ENCODE results near the gene A1CF.
"Not testable (repeated sequence)": the region's sequence is repeated elsewhere in the genome, so short reads cannot be mapped to it uniquely, and the experiment has no call there.

A1CF gene, protein sequence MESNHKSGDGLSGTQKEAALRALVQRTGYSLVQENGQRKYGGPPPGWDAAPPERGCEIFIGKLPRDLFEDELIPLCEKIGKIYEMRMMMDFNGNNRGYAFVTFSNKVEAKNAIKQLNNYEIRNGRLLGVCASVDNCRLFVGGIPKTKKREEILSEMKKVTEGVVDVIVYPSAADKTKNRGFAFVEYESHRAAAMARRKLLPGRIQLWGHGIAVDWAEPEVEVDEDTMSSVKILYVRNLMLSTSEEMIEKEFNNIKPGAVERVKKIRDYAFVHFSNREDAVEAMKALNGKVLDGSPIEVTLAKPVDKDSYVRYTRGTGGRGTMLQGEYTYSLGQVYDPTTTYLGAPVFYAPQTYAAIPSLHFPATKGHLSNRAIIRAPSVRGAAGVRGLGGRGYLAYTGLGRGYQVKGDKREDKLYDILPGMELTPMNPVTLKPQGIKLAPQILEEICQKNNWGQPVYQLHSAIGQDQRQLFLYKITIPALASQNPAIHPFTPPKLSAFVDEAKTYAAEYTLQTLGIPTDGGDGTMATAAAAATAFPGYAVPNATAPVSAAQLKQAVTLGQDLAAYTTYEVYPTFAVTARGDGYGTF

DNA sequence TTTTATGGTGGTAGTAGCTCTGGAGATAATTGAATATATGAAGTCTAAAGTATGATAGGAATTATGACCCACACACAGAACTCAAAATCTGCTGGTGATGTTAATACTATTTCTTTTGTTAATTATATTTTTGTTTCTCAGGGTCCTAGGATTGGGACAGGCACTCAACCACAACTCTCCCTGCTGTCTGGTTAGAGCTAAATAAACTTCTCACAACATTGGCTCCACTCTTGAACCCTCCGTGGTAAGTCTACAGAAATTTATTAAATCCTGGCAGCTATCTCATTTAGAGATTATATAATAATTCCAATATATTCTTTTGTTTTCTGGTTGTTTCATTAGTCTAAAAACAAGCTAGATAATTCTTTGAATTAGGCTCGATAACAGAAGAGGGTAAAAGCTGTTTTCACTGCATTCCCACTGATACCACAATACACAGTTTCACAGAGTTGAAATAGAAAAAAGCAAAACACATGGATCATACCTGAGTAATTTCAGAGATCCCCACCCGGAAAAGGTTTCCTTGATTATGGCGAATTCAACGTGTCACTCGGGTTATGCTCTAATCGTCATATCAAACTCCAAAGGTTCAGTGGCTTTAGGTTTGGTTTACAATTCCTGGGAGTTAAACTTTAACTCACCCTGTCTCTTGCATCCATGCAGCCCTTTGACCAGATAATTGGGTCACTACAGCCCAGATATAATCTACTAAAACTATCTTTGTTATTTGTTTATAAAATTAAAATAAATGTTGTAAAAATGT lies at the start of gene A1CF:
TSS of gene A1CF (minus strand) at position 531 of the 763 bp plus-strand sequence. CDS start 25,687 bp downstream, outside the sequence.
- peaks cover 5% of the 10 kb centered on the region for H3K27me3 Mint-ChIP-seq (ENCODE audit: low read depth, poor library complexity)
- no peak within 1 kb of the TSS for H3K27ac Mint-ChIP-seq
- H3K9me3 Mint-ChIP-seq = no peaks in the 10 kb centered on the region
- H3K4me3 Mint-ChIP-seq = no peak within 1 kb of the TSS
- H3K36me3 Mint-ChIP-seq (ENCODE audit: low read depth) = no peaks in the 10 kb centered on the region
- DNase-seq = no peak
- no peaks in the 10 kb centered on the region for H3K4me1 Mint-ChIP-seq
- TF ChIP-seq, protein P1, sequence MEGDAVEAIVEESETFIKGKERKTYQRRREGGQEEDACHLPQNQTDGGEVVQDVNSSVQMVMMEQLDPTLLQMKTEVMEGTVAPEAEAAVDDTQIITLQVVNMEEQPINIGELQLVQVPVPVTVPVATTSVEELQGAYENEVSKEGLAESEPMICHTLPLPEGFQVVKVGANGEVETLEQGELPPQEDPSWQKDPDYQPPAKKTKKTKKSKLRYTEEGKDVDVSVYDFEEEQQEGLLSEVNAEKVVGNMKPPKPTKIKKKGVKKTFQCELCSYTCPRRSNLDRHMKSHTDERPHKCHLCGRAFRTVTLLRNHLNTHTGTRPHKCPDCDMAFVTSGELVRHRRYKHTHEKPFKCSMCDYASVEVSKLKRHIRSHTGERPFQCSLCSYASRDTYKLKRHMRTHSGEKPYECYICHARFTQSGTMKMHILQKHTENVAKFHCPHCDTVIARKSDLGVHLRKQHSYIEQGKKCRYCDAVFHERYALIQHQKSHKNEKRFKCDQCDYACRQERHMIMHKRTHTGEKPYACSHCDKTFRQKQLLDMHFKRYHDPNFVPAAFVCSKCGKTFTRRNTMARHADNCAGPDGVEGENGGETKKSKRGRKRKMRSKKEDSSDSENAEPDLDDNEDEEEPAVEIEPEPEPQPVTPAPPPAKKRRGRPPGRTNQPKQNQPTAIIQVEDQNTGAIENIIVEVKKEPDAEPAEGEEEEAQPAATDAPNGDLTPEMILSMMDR (IDR thresholded peaks at IDR 0.05) = no peak

- H3K9me3 Mint-ChIP-seq = no peaks in the 10 kb centered on the region
- peaks cover 7% of the 10 kb centered on the region for H3K27me3 Mint-ChIP-seq (ENCODE audit: low read depth, poor library complexity)
- no peaks in the 10 kb centered on the region for H3K36me3 Mint-ChIP-seq (ENCODE audit: low read depth)
- H3K4me1 Mint-ChIP-seq = no peaks in the 10 kb centered on the region
- H3K4me3 Mint-ChIP-seq = no peak overlapping the region
- no peak overlapping the region for H3K27ac Mint-ChIP-seq
- no peak for DNase-seq
- TF ChIP-seq, protein P1 (IDR thresholded peaks at IDR 0.05) = no peak
These were observed 46.6 kb upstream of the A1CF start for GRCh38 chr10:50931948-50932431.

GRCh38 chr10:50929670-50930069 lies 44.2 kb upstream of the A1CF start:
- TF ChIP-seq, protein P1 (IDR thresholded peaks at IDR 0.05) = no peak

GRCh38 chr10:50928190-50928552 lies 42.7 kb upstream of the A1CF start:
- H3K4me1 Mint-ChIP-seq = no peaks in the 10 kb centered on the region
- H3K9me3 Mint-ChIP-seq = peaks cover 12% of the 10 kb centered on the region
- peaks cover 6% of the 10 kb centered on the region for H3K36me3 Mint-ChIP-seq (ENCODE audit: low read depth)
- peaks cover 10% of the 10 kb centered on the region for H3K27me3 Mint-ChIP-seq (ENCODE audit: low read depth, poor library complexity)
- H3K27ac Mint-ChIP-seq = no peak overlapping the region
- DNase-seq = no peak
- TF ChIP-seq, protein P1 (IDR thresholded peaks at IDR 0.05) = no peak
- H3K4me3 Mint-ChIP-seq = no peak overlapping the region

More at GRCh38 chr10:50929670-50930069, 44.2 kb upstream of the A1CF start:
- H3K36me3 Mint-ChIP-seq (ENCODE audit: low read depth) = no peaks in the 10 kb centered on the region
- no peak overlapping the region for H3K27ac Mint-ChIP-seq
- peaks cover 10% of the 10 kb centered on the region for H3K27me3 Mint-ChIP-seq (ENCODE audit: low read depth, poor library complexity)
- no peaks in the 10 kb centered on the region for H3K4me1 Mint-ChIP-seq
- no peak overlapping the region for H3K4me3 Mint-ChIP-seq
- DNase-seq = no peak
- H3K9me3 Mint-ChIP-seq = no peaks in the 10 kb centered on the region

- Mint-ChIP-seq H3K4me3 (no peak overlapping the region), H3K9me3 (peaks cover 17% of the 10 kb centered on the region), H3K27ac (no peak overlapping the region), H3K4me1 (no peaks in the 10 kb centered on the region), H3K36me3 (ENCODE audit: low read depth) (peaks cover 6% of the 10 kb centered on the region), H3K27me3 (ENCODE audit: low read depth, poor library complexity) (peaks cover 10% of the 10 kb centered on the region)
- no peak for DNase-seq
- TF ChIP-seq, protein P1 (IDR thresholded peaks at IDR 0.05) = no peak
These were observed 42.2 kb upstream of the A1CF start for GRCh38 chr10:50927522-50928189.

- not testable (repeated sequence) for H3K4me3 Mint-ChIP-seq; H3K36me3 Mint-ChIP-seq (ENCODE audit: low read depth); DNase-seq; H3K27ac Mint-ChIP-seq; H3K27me3 Mint-ChIP-seq (ENCODE audit: low read depth, poor library complexity); H3K4me1 Mint-ChIP-seq
- peaks cover 25% of the 10 kb centered on the region for H3K9me3 Mint-ChIP-seq
These were observed 38.0 kb upstream of the A1CF start for GRCh38 chr10:50923471-50923870.
